NCI-H226 (cell line): ENCODE measurements around the gene CDKAL1.
A peak's percentile ranks its signal among the peaks of the same experiment; 100 is the strongest.

Experiments used
- DNase-seq: peaks from one replicate; pipeline ENCODE4 v3.0.0-alpha.2; 2015

Gene CDKAL1

DNA sequence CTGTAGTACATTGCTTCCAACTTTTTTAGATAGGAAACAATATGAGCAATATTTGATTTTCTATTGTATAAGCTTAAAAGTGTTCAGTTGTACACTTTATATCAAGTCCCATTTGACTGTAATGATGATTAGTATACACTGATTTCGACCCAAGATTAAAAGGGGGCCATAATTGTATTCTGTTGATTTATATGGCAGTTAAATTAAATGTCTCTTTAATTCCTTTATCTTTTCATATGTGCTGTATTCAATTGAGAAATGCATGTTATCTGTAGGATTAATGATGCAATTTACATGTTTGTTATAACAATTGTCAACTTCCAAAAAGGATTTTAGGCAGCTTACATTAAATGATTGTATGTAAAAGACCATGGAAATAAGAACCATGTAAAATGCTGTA lies 317.5 kb downstream of the CDKAL1 start:
- DNase-seq: no peak

GRCh38 chr6:20853828-20854227 lies 319.6 kb downstream of the CDKAL1 start:
- DNase-seq: no peak

- no peak for DNase-seq
Measured at GRCh38 chr6:20856681-20857288, 322.5 kb downstream of the CDKAL1 start.

- DNase-seq: no peak
Measured at GRCh38 chr6:20861481-20861880, 327.2 kb downstream of the CDKAL1 start.

DNA sequence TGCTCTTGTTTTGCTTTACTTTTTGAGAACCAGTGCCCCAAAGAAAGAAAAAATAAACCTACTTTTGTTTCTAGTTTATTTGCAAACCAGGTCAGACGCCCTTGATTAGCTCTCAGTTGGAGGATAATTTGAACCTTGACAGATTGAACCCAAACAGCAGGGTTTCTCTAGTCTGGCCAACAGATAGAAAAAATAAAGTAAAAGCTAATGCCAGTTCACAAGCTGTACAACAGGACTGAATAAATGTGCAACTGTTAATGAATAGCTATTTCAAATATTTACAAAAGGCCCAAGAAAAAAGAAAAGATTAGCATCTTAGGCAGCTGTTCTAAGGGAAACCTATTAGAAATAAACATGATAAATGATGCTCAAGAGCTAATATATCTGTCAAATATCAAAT lies 331.8 kb downstream of the CDKAL1 start:
- no peak for DNase-seq

DNA sequence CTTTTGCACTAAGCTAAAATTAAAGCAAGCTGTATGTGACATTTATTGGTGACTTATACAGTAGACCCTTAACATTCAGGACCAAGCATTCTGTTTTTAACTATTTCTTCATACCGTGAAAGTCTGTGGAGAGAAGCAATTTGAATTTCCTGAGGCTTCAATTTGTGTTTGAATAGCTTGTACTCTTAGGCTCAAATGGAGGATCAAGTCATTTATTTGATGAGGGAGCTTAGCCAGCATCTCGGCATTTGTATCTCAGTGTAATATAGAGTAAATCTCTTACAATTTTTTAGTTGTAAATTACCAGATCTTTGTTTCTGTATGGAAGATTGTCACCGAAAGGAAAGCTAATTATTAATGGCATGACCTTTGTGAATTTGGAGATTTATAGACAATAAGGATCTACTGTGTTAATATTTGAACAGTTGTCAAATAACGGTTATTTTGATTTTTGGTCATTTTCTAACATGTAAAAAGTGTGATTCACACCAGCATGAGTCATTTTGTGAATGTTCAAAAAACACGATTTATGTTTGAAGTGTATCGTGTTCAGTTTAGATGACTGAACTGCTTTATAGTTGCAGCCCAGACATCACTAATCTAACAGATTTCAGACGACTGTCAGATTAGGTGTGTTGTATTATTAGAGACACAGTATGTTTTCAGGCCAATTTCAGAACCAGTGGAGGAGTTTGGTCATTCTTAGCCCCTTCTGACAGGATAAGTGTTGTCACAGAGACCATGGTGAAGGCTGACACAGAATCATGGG lies 332.9 kb downstream of the CDKAL1 start:
- no peak for DNase-seq

DNA sequence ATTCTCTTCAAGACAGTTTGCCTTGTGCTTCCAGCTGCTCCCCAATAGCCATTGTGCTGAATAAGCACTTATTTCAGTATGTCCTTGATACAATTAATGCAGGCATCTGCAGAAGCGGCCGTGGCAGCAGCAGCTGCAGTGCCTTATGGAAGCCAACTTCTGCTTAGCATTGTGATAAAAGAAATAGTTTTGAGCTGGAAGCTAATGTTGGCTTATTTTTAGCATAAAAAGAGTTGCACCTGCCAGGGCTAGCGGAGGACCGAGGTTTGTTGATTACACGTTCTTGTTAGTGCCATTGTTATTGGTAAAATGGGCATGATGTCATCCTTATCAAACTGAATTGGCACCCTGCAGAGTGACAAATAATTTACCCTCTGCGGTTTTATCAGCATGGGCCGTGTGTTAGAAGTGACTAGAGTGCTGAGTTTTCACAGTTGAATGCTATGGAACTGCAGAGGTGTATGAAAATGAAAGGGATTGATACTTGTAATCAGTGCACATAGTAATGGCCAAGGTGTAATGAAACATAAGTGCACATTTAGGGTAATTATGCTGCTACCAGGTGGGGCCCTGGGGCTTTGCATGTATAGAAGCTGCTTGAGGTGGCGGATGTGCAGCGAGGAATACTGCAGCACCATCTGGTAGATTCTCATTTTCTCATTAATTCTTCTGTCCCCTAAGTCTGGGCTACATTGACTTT lies 334.3 kb downstream of the CDKAL1 start:
- no peak for DNase-seq

GRCh38 chr6:20870021-20870420 lies 335.8 kb downstream of the CDKAL1 start:
- no peak for DNase-seq

DNA sequence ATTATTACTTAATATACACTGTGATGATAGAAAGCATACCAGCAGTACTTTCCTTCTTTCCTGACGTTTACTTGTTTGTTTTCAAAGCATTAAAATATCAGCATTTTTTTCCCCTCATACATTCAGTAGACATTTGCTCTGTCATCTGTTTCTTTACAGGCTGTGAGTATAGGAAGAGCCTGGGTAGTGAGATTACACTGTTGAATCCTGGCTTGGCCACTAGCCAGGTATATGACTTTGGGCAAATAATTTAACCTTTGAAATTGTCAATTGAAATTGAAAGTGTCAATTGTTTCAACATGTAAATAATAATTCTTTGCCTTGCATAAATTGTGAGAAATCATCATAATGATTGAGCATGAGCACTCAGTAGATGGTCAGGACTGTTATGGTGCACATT lies 336.2 kb downstream of the CDKAL1 start:
- no peak for DNase-seq

DNA sequence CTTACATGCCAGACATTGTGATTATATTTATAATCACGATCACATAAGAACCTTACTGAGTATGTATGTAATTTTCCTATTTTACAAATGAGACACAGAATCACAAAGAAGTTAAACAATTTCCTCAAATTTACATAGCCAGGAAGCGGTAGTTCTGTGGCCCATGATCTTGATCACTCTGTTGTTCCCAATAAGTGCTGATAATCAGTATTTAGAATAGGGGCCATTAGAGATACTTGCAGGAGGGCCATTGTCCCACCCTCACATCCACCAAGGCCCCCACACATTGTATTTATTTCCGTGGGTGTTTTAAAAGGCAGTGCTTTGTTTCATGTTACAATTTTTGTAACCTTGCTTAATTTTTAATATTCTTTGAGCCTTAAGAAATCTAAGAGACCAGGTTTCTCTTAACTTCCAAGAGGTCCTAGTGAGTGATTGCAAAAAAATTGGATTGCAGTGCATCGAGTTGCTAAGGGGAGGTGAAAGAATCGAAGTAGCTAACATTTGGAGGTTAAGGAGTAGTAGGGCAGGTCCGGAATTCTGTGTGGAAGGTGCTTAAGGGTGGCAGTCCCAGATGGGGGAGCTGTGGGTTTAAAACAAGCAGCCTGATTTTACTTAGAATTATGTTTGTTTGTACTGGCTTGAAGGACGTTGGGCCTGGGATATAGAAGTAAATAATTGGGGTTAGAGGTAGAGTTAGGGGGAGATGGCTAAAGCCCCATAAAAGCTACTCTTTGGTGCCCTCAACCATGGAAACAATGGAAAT lies 339.4 kb downstream of the CDKAL1 start:
- DNase-seq: no peak

DNA sequence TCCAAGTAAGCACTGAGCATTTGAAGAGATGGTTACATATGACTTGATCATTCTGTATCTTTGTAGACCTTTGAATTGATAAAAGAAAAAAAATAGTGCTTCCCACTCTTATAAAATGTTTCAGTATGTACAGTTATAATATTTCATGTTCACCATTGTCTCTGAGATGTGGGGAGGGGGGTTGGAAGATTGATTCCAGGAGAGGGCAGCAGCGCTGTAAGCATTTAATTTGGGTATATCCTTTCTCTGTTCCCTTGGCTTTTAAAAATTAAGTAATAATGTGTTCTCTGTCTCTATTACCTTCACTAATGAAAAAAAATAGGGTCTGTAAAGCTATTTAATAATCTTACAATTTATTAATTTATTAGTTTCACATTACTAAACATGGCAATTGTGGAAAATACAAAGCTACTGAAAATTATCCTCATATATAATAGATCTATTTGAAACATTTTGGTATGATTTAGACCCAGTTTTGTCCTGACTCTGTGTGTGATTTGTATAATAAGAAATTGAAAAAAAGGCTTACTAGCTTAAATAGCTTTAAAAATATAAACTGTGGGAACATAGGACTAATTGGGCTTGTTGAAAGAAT lies 341.2 kb downstream of the CDKAL1 start:
- no peak for DNase-seq

GRCh38 chr6:20876036-20876435 lies 341.8 kb downstream of the CDKAL1 start:
- DNase-seq: no peak

DNA sequence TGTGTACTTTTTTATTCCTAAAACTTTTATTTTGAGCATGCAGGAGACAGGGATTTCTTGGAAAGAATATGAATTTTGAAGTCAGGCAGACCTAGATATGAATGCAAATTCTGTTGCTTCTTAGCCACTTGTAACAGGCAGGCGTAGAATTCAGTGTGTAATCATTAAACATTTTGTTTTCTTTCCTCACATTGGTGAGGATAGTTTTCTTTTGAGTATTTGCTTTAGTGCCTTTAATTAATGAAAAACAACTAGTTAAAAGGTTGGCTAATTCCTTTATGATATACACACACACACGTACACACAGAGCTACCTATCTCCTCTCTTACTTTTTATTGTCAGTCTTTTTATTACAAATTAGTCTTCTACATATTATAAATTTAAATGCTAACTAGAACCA lies 342.3 kb downstream of the CDKAL1 start:
- no peak for DNase-seq

DNA sequence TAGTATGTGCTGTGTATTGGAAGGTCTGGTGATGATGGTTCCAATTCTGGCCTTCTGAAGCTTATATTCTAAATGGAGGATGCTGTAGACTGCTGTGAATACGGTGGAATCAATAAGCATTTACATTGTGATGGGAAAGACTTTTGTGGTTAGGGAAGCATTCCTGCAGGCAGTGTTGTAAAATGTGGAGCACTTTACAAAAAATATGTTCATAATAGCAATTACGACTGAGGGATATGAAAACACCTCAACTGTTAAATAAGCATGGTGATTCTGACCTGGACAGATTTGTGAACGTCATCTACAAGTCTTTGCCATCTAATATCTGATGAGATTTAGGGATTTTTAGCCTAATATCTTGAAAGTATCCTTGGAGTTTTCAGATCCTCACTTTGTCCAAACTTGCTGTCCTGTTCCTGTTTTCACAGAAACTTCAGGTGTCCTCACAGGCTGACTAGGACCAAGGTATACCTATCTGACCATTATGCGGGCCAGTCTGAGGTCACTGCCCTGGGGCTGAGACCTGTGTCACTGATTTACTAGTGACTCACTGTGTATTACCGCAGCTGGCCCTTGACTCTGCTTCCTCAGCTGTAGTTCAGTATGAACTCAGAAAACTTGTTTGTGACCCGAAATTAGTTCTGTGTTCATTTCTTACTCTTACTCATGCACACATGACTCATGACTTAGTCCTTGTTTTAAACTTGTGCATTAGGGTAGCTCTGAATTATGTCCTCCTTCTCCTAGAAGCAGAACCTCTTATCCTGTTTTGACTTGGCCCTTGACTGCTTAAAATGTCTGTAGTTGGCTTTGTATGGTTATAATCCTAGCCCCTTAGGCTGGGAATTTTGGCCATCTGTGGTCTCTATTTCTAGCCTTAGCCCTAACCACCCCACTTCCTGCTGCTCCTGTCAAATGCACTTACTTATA lies 343.0 kb downstream of the CDKAL1 start:
- DNase-seq: peak; percentile 81

DNA sequence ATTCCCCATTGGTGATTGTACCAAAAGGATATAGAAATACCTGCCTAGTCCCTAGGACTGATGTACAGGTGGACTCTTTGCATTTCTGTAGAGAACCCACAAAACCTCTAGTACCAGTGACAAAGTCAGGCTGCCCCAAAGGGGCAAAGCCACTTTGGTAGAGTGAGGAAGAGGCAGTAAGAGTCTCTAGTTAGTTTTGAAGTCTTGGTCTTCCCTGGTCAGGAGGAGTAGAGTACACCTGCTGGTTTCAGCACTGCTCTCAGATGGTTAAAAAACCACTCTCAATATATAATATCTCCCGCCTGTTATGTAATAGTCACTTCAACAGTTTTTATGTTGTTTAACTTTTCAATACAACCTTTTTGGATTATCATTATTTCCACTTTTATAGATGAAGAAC lies 344.9 kb downstream of the CDKAL1 start:
- no peak for DNase-seq

GRCh38 chr6:20879526-20879925 lies 345.3 kb downstream of the CDKAL1 start:
- DNase-seq: no peak

GRCh38 chr6:20881365-20881764 lies 347.1 kb downstream of the CDKAL1 start:
- no peak for DNase-seq

GRCh38 chr6:20882014-20882413 lies 347.8 kb downstream of the CDKAL1 start:
- no peak for DNase-seq

GRCh38 chr6:20885076-20885475 lies 350.8 kb downstream of the CDKAL1 start:
- DNase-seq: no peak

DNA sequence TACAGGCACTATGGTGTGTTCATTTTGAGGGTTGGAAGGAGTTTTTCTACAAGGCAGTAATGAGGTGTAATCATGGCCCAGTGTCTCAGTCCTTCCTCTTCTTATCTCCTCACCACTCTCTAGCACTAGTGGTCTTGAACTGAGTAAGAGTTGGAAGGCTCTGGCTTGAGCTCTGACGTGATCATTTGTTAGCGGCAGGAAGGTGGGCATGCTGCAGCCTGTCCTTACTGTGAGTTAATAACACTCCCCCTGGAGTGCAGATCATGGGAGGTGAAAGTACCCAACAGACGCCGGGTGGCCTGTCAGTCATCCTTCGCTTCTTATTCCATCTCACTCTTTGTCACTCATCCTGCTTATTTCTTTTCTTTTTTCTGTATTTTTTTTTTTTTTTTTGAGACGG lies 356.9 kb downstream of the CDKAL1 start:
- no peak for DNase-seq

DNA sequence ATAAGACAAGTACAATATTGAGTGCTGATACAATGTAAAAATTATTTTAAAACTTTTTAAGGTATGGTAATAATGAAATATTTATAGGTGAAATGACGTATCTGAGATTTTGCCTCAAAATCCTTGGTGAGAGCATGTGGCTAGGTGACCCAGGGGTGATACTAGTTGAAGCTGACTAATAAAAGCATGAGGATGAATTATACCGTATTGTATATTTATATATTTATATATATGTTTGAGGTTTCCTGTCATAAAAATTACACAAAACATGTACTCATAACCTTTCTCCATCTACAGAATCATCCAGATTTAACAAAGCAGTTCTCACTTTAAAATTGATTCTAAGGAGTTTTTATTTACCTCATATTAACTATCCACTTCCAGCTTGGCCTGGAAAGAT lies 358.1 kb downstream of the CDKAL1 start:
- no peak for DNase-seq

DNA sequence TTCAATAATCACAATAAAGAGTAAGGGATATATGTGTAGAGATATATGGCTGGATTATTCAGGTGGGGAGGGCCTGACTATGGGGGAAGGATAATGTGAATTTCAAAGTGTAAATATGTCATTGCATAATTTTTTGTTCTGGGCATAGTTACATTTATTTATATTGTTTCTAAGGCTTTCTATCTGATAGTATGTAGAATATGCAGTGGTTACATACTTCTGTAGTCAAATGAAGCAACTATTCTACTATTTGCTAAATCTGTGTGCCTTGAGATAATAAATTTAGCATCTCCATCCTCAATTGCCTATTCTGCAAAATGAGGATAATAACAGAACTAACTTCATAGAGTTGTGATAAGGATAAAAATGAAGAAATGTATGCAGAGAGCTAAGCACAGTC lies 359.2 kb downstream of the CDKAL1 start:
- no peak for DNase-seq
